Right cardiac atrium (tissue), 5 donors: ENCODE results near the gene RAB11FIP3. TPM values are rescaled to one million over a fixed set of nuclear protein-coding genes. Genes with fewer than 3 reads are reported as not detected.
"Not testable (repeated sequence)": the region's sequence is repeated elsewhere in the genome, so short reads cannot be mapped to it uniquely, and the experiment has no call there.

ENCODE experiments used
- ATAC-seq, 2 donors: fragments of 200-7000 bp; cut with Tn5 transposase; one replicate each; pipeline versions ENCODE4 v1.8.0 to v1.9.1; 2020; ENCODE audit warnings: moderate library complexity in 2 of 2, mild to moderate bottlenecking in 1 of 2
- DNase-seq, 3 donors: peaks; one replicate each; pipeline ENCODE4 v3.0.0-alpha.2; 2020
- H3K27ac ChIP-seq: one replicate; pipeline ENCODE4 v1.5.1; 2013; ENCODE audit warnings: mild to moderate bottlenecking, low read length, control low read depth, moderate library complexity
- H3K27me3 ChIP-seq: one replicate; pipeline ENCODE4 v1.6.1; 2013; ENCODE audit not compliant: control insufficient read depth, insufficient read depth
- H3K4me1 ChIP-seq: one replicate; pipeline ENCODE4 v1.6.1; 2013; ENCODE audit warnings: low read length; ENCODE audit not compliant: control insufficient read depth, insufficient read depth
- H3K4me3 ChIP-seq: one replicate; pipeline ENCODE4 v1.5.1; 2013; ENCODE audit warnings: low read length, control low read depth
- H3K9me3 ChIP-seq: one replicate; pipeline ENCODE4 v1.6.1; 2013; ENCODE audit warnings: low read length; ENCODE audit not compliant: control insufficient read depth
- WGBS: extraction: QIAGEN DNeasy Blood & Tissue Kit; methylation state at CpG from one replicate; pipeline ENCODE4 v1.1.7; 2013; 5-methylcytosine and 5-hydroxymethylcytosine counted together
- intact Hi-C, 4 donors: fragments of 100-400 bp; cut with DNase I; formaldehyde crosslinking; loops; one replicate each; pipeline versions ENCODE4 v1.11.0 to v1.14.0; 2022 to 2023
- polyA plus RNA-seq: library from polyadenylated mRNA; stranded (reverse); fragments of 200-250 nt; gene quantifications from one replicate; pipeline ENCODE4 v1.2.3, GENCODE V29; 2013
- total RNA-seq, 4 donors: library from RNA; stranded (reverse); fragmentation: NEBNext Ultra II Directional; extraction: Animal tissue kit (Norgen Biotek cat#: 25700); gene quantifications; one replicate each; pipeline ENCODE4 v1.2.1, GENCODE V29; 2021
- donor health status: healthy with polysubstance abuse.
- donor health status: DM: no; HTN: yes; CAD: no.
- donor health status: DM: no; HTN: no; CAD: no.
- donor health status: DM: no; HTN: yes; CAD: no; lungs with severe emphysema.
- donor health status: DM: yes; HTN: yes; CAD: no.

The RAB11FIP3 gene
- total and polyA plus RNA-seq, 5 donors: 25.1 to 44.6 (median 34.2) TPM

DNA sequence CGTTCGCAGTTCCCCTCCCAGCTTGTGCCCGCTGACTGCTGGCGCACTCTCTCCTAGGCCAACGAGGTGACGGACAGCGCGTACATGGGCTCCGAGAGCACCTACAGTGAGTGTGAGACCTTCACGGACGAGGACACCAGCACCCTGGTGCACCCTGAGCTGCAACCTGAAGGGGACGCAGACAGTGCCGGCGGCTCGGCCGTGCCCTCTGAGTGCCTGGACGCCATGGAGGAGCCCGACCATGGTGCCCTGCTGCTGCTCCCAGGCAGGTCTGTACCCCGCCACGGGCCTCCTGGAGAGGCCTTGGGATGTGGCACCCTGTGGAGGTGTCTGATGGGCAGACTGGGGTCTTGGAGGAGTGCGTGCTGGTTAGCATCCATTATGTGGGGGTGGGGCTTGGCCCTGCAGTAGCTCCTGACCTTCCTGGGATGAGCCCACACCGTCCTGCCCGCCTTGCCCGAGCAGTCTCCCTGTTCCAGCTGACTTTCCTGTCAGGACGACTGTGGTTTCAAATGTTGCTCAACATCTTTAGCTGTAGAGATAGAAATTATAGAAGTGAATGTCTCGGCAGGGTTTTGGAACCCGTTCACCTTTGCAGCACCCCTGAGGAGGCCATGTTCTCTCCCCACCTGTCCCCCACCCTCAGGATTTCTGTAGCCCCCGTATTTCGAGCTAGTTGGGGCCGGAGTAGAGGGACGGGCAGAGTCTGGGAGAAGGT lies 57.2 kb downstream of the RAB11FIP3 start:
- ATAC-seq (peak; percentile 24 to 28), DNase-seq (no peak)
- intact Hi-C loops: no loop called here
- WGBS: 87% methylated on average over 31 of the region's 31 CpGs
- Histone ChIP-seq H3K4me3 (no peak overlapping the region), H3K4me1 (no peaks in the 10 kb centered on the region), H3K27me3 (no peaks in the 10 kb centered on the region), H3K9me3 (no peaks in the 10 kb centered on the region), H3K27ac (no peak overlapping the region)

DNA sequence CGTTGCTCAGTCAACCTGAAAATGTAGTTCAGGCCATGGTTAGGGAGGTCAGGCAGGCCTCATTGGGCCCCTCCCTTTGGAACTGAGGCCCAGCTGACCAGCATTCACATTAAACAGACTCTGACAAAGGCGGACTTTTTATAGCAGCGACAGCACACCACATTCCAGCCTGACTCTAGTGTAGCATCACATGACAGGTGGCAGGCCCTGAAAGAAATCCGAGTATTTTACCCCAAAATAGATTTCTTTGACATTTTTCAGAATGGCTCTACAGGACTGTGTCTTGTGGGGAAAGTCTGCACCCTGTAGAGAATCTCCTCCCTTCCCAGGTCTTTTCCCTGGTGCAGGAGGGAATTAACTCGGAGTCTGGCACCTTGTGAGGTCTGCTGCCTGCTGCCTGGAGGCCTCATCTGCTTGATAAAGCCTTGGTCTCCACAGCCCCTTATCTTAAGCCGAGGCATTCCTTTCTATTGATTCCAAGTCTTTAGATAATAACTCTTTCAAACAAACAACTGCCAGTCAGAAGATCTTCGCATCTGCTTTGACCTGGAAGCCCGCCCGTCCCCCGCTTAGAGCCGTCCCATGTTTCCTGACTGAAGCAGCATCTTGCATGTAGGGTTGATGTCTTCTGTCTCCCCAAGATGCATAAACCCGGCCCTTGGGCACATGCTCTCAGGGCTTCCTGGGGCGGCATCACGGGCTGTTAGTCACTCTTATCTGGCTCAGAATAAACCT lies 58.1 kb downstream of the RAB11FIP3 start:
- peak; percentile 8 to 17 for ATAC-seq
- no peaks in the 10 kb centered on the region for H3K27me3 ChIP-seq
- intact Hi-C loops: no loop called here
- H3K4me1 ChIP-seq: no peaks in the 10 kb centered on the region
- H3K27ac ChIP-seq: peak overlapping the region; percentile 63
- H3K4me3 ChIP-seq: no peak overlapping the region
- WGBS: 53% methylated on average over 14 of the region's 14 CpGs
- H3K9me3 ChIP-seq: no peaks in the 10 kb centered on the region
- peak in 1 of 3 donors; percentile 32 for DNase-seq

DNA sequence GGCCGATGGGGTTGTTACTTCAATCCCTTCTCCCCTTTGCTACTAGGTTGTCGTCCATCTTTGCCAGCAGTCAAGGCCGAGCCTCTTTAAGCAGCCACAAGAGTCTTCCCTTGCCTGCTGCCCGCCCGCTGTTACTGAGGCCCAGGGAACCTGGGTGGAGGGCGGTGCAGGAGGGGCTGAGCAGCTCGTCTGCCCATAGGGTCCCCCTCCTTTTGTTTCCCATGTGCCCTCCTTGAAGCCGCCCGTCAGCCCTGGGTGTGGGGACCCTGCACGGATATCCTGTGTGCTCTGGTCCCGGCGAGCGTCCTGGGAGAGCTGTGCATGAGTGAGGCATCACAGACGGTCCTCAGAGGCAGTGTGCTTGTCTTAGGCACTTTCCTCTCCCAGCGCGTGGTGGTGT lies 64.2 kb downstream of the RAB11FIP3 start:
- H3K9me3 ChIP-seq: no peaks in the 10 kb centered on the region
- H3K4me3 ChIP-seq: no peak overlapping the region
- H3K4me1 ChIP-seq: no peaks in the 10 kb centered on the region
- no peak overlapping the region for H3K27ac ChIP-seq
- H3K27me3 ChIP-seq: no peaks in the 10 kb centered on the region
- WGBS: 89% methylated on average over 16 of the region's 16 CpGs
- no peak for ATAC-seq
- peak in 1 of 3 donors; percentile 18 for DNase-seq
- intact Hi-C loops: no loop called here

DNA sequence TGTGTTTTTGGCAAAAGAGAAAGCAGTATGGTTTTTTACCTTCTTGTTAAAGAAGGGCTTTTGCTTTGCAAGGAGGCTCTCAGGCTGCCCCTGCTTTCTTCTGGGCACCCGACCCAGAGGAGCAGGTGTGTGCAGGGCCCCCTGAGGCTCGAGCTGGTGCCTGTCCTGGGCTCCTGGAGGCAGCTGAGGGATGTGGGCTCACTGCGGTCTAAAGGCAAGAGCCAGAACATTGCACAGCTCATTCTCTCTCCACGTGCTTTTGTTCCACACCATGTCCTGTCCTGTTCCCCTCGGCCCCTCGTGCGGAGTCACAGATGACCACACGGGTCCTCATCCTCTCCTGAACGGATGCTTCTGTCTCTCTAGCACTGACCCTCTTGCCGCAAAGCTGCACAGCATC lies 65.3 kb downstream of the RAB11FIP3 start:
- DNase-seq: peak in 1 of 3 donors; percentile 13
- 89% methylated on average over 10 of the region's 10 CpGs for WGBS

DNA sequence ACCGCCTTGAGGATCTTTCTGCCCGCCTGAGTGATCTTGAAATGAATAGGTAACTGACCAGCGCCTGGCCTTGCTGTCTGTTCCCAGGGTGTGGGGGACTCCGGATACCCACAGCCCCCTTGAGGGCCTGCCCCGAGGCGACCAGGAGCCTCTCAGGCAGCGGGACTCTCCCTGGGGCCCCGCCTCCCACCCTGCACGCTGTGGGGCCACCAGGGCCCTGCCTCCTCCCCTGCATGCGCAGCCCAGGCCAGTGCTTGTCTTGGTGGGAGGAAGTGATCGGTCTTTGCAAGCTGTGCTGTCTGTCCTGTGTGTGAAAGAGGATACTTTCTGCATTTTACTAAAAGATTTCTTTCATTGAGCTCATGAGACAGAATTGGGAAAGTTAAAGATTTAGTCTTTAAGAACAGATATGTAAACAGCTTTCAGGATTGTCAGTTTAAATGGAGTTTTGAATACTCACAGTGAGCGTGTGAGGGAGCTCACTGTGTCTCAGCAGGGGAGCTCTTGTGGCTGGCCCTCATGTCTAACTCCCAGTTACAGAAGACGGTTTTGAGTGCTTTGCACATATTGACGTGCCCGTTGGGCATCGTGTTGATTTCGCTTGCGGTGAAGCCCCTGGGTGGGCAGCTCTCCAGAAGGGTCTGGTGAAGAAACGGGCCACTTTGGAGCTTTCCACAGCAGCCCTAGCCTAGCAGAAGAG lies 65.9 kb downstream of the RAB11FIP3 start:
- H3K4me1 ChIP-seq: no peaks in the 10 kb centered on the region
- ATAC-seq (no peak), DNase-seq (peak in 1 of 3 donors; percentile 28)
- no peak overlapping the region for H3K27ac ChIP-seq
- WGBS: 84% methylated on average over 19 of the region's 19 CpGs
- no peak overlapping the region for H3K4me3 ChIP-seq
- H3K27me3 ChIP-seq: no peaks in the 10 kb centered on the region
- no peaks in the 10 kb centered on the region for H3K9me3 ChIP-seq
- intact Hi-C loops: no loop called here

More for the DNA sequence above, 65.3 kb downstream of the RAB11FIP3 start:
- ATAC-seq: no peak
- Histone ChIP-seq H3K9me3 (no peaks in the 10 kb centered on the region), H3K4me1 (no peaks in the 10 kb centered on the region), H3K27ac (no peak overlapping the region), H3K27me3 (no peaks in the 10 kb centered on the region), H3K4me3 (no peak overlapping the region)
- intact Hi-C loops: no loop called here

DNA sequence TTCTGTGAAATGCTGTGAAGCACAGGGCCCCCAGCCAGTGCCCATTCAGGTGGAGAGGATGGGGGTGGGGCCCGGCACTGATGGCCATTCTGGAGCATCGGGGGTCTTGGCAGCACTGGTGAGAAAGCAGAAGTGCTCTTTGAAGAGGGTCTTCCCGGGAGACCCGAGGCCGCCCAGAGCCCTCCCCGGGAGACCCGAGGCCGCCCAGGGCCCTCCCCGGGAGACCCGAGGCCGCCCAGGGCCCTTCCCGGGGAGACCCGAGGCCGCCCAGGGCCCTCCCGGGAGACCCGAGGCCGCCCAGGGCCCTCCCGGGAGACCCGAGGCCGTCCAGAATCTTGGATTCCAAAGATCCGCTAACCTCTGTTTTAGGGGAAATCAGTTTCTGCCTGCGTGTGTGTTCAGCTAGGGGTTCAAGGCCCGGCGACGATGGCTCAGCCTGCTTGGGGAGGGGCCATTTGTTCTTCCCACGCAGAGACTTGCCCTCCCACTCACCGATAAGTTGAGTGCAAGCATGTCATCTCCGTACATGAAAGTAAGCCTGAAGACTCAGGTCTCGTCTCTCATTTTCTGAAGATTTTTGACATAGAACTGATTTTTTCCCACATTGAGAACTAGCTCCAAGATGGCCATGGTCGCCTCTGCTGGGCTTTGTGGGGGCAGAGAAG lies 66.9 kb downstream of the RAB11FIP3 start:
- Histone ChIP-seq H3K4me1 (no peaks in the 10 kb centered on the region), H3K27me3 (no peaks in the 10 kb centered on the region), H3K9me3 (no peaks in the 10 kb centered on the region), H3K4me3 (no peak overlapping the region), H3K27ac (no peak overlapping the region)
- DNase-seq: peak in 2 of 3 donors; percentile 43 to 78
- ATAC-seq: peak; percentile 43 to 44
- WGBS: 92% methylated on average over 30 of the region's 30 CpGs
- intact Hi-C loops: no loop called here

DNA sequence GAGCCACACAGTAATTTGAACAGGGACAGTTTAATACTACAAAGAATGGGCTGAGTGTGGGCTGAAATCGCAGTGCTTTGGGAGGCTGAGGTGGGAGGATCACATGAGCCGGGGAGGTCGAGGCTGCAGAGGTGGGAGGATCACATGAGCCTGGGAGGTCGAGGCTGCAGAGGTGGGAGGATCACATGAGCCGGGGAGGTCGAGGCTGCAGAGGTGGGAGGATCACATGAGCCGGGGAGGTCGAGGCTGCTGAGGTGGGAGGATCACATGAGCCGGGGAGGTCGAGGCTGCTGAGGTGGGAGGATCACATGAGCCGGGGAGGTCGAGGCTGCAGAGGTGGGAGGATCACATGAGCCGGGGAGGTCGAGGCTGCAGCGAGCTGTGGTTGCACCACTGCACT lies 69.2 kb downstream of the RAB11FIP3 start:
- DNase-seq: peak in 1 of 3 donors; percentile 50
- H3K27me3 ChIP-seq, H3K9me3 ChIP-seq, H3K27ac ChIP-seq, H3K4me1 ChIP-seq, H3K4me3 ChIP-seq, ATAC-seq, intact Hi-C loops: not testable (repeated sequence)
- WGBS: 90% methylated on average over 15 of the region's 15 CpGs

DNA sequence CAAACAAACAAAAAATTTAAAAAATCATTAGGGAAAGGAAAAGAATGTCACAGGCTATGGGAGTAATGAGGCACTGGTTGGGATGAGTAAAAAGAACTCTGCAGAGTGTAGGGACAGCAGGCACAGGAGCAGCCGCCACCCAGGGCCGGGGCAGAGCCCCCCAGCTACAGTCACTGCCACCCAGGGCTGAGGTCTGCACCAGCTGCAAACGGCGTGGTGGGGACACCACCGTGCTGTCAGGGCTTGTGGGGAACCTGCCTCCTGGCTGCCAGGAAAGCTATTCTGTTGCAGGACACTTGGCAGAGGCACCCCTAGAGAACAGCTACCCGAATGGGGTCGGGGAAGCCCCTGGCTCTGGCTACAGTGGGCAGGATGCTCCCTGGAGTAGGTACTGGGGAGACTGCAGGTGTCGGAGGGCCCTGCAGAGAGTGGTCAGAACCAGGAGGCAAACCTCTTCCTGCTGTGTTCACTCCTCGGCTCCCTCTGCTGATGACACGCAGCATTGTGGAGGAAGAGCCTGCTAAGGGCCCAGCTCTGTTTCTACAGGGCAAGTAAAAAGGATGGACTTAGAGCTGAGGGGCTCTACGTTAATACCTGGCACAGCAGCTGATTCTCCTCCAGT lies 69.8 kb downstream of the RAB11FIP3 start:
- Histone ChIP-seq H3K4me3 (no peak overlapping the region), H3K27me3 (no peaks in the 10 kb centered on the region), H3K4me1 (no peaks in the 10 kb centered on the region), H3K27ac (no peak overlapping the region), H3K9me3 (no peaks in the 10 kb centered on the region)
- intact Hi-C loops: no loop called here
- ATAC-seq (peak in 1 of 2 donors; percentile 29), DNase-seq (peak in 1 of 3 donors; percentile 66)
- WGBS: 76% methylated on average over 11 of the region's 11 CpGs

DNA sequence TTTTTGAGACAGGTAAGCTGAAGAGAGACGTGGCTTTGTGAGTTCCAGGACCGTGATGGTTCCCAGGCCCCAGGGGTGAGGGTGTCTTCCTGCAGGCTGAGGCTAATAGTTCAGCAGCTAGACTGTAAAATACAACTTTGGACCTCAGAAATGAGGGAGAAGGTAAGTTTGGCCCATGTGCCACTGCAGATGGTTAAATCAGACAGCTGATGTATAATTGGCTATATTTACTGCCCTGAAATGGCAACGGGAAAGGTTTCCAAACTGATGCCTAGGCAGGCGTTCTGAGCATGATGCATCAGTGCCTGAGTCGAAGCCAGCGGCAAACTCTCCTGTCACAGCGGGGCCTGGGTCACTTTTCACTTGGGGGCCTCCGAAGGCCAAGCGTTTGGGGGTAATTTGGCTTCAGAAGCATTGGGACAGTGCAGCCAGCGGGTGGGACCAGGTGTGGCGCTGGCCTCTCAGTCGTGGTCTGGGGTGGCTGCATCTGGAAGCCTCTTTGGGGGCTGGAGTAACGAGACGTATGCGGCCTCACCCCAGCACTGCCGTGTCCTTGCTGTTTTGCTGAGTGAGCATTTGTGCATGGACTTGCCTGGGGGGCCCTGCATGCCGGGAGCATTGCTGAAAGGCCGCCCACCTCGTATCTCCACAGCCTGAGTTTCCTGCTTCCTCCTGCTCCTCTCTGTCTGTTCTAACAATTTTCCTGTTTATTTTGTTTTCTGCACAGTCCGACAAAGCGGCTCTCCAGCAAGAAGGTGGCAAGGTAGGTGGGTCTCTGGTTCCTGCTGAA lies 70.8 kb downstream of the RAB11FIP3 start:
- Histone ChIP-seq H3K4me3 (no peak overlapping the region), H3K4me1 (no peaks in the 10 kb centered on the region), H3K27ac (no peak overlapping the region), H3K9me3 (no peaks in the 10 kb centered on the region), H3K27me3 (no peaks in the 10 kb centered on the region)
- 77% methylated on average over 21 of the region's 21 CpGs for WGBS
- intact Hi-C loops: no loop called here
- DNase-seq (peak in 1 of 3 donors; percentile 24), ATAC-seq (no peak)

DNA sequence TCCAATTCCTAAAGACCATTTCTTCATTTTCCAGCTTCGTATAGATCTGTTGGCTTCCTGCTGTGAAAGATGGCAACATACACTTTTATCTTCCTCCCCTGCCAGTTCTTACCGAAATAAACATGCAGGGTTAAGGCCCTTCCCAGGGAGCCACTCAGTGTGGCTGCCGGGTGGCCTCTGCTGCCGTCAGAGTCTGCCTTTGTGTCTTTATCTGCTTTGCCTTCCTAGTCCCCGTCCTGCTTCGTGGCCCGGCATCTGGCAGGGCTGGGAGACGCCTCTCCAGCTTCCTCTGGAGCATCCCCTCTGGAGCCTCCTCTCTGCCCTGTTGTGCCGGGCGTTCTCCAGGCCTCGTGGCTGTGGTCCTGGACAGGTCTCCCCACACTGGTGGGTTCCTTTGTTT lies 71.8 kb downstream of the RAB11FIP3 start:
- no peak overlapping the region for H3K27ac ChIP-seq
- H3K27me3 ChIP-seq: no peaks in the 10 kb centered on the region
- ATAC-seq (peak; percentile 48 to 82), DNase-seq (peak in 2 of 3 donors; percentile 61 to 63)
- H3K4me1 ChIP-seq: no peaks in the 10 kb centered on the region
- no peaks in the 10 kb centered on the region for H3K9me3 ChIP-seq
- WGBS: 64% methylated on average over 11 of the region's 11 CpGs
- intact Hi-C loops: no loop called here
- no peak overlapping the region for H3K4me3 ChIP-seq
